Loucy (cell line): ENCODE results near the gene PAGE4.

ENCODE experiments used
- H2AFZ ChIP-seq: fragments of 200-600 bp; sonication (generic); 2 replicates; pipeline ENCODE4 v1.6.0; 2016; ENCODE audit warnings: antibody characterized with exemption, mild to moderate bottlenecking, low read length, moderate library complexity
- H3F3A ChIP-seq: fragments of 200-600 bp; 2 replicates; pipeline ENCODE4 v1.6.0; 2016; ENCODE audit warnings: antibody characterized with exemption, low read depth, mild to moderate bottlenecking
- H3K27me3 ChIP-seq: fragments of 200-600 bp; sonication (generic); 2 replicates; pipeline ENCODE4 v1.6.1; 2014; ENCODE audit warnings: low read length, mild to moderate bottlenecking; ENCODE audit not compliant: insufficient read depth, poor library complexity, severe bottlenecking
- H3K36me3 ChIP-seq: fragments of 200-600 bp; sonication (generic); 2 replicates; pipeline ENCODE4 v1.6.1; 2016; ENCODE audit warnings: low read length; ENCODE audit not compliant: insufficient read depth
- H3K4me1 ChIP-seq: fragments of 200-600 bp; sonication (generic); 2 replicates; pipeline ENCODE4 v1.5.1; 2014; ENCODE audit warnings: low read length, mild to moderate bottlenecking; ENCODE audit not compliant: insufficient read depth, poor library complexity, severe bottlenecking
- H3K4me2 ChIP-seq: fragments of 200-600 bp; sonication (generic); 2 replicates; pipeline ENCODE4 v1.6.0; 2014; ENCODE audit warnings: antibody characterized with exemption, low read length, low read depth, mild to moderate bottlenecking; ENCODE audit not compliant: poor library complexity, severe bottlenecking
- H3K4me3 ChIP-seq: fragments of 200-600 bp; sonication (generic); 2 replicates; pipeline ENCODE4 v1.5.1; 2014; ENCODE audit warnings: low read length, mild to moderate bottlenecking, mixed read lengths; ENCODE audit not compliant: poor library complexity, severe bottlenecking
- H3K79me2 ChIP-seq: fragments of 200-600 bp; sonication (generic); 2 replicates; pipeline ENCODE4 v1.6.1; 2014; ENCODE audit warnings: low read length; ENCODE audit not compliant: insufficient read depth
- H3K9ac ChIP-seq: fragments of 200-600 bp; sonication (generic); 2 replicates; pipeline ENCODE4 v1.6.0; 2014; ENCODE audit warnings: mild to moderate bottlenecking, low read depth, low read length, moderate library complexity; ENCODE audit not compliant: poor library complexity, severe bottlenecking
- H3K9me2 ChIP-seq: fragments of 200-600 bp; sonication (generic); replicated peaks from 2 replicates; pipeline ENCODE4 v1.6.1; 2016; ENCODE audit warnings: low read depth, low read length, mixed read lengths
- H3K9me3 ChIP-seq: fragments of 200-600 bp; sonication (generic); 2 replicates; pipeline ENCODE4 v1.6.1; 2014; ENCODE audit warnings: mild to moderate bottlenecking, antibody characterized with exemption, low read length, low read depth; ENCODE audit not compliant: insufficient read depth
- H4K20me1 ChIP-seq: fragments of 200-600 bp; sonication (generic); 2 replicates; pipeline ENCODE4 v1.6.0; 2014; ENCODE audit warnings: antibody characterized with exemption, low read length, mild to moderate bottlenecking; ENCODE audit not compliant: insufficient read depth, poor library complexity, severe bottlenecking
- EZH2phosphoT487 ChIP-seq: fragments of 200-600 bp; IDR thresholded peaks from 2 replicates; pipeline ENCODE4 v1.6.1; 2018; ENCODE audit warnings: antibody characterized with exemption, mild to moderate bottlenecking, moderate library complexity, borderline replicate concordance
- TF ChIP-seq, protein P1 (sequence below): fragments of 200-600 bp; sonication (generic); conservative IDR thresholded peaks from 2 replicates; pipeline ENCODE4 v1.5.1; 2014; ENCODE audit warnings: mild to moderate bottlenecking, antibody characterized with exemption, low read length

Gene PAGE4

DNA sequence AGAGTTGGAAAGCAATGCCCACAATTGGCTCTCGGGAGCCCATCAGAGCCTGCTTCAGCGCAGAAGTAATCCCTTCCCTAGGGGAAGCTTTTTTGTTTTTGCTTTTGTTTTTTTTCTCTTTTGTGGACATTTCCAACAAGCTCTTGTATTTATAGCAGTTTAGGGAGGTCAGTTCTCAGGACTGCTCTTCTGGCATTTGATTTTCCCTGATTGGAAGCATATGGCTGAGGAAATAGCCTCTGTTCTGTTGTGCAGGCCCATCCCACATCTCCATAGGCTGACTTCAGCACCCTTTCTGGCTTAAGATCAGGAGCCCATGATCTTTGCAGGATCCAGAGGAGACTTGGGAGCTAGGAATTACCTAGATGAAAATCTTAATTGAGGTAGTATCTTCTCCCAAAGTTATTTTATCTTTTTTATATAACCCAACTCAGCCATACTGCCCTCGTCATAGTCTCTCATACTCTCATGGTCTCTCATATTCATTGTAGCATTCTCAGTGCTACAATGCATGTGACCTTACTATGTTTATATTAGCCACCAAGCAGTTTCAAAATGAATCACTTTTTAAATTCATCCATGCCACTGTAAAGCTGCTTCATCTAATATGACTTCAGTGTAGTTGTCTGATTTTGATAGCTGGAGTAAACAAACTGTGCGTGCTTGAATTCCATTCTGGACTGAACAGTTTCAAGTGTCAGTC lies 16.7 kb downstream of the PAGE4 start:
- H3F3A ChIP-seq = no peaks in the 10 kb centered on the region
- H3K4me3 ChIP-seq = no peak overlapping the region
- TF ChIP-seq EZH2phosphoT487 = no peak
- TF ChIP-seq, protein P1, sequence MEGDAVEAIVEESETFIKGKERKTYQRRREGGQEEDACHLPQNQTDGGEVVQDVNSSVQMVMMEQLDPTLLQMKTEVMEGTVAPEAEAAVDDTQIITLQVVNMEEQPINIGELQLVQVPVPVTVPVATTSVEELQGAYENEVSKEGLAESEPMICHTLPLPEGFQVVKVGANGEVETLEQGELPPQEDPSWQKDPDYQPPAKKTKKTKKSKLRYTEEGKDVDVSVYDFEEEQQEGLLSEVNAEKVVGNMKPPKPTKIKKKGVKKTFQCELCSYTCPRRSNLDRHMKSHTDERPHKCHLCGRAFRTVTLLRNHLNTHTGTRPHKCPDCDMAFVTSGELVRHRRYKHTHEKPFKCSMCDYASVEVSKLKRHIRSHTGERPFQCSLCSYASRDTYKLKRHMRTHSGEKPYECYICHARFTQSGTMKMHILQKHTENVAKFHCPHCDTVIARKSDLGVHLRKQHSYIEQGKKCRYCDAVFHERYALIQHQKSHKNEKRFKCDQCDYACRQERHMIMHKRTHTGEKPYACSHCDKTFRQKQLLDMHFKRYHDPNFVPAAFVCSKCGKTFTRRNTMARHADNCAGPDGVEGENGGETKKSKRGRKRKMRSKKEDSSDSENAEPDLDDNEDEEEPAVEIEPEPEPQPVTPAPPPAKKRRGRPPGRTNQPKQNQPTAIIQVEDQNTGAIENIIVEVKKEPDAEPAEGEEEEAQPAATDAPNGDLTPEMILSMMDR = no peak
- no peaks in the 10 kb centered on the region for H3K9me2 ChIP-seq
- H3K27me3 ChIP-seq = no peaks in the 10 kb centered on the region
- H3K9me3 ChIP-seq = no peaks in the 10 kb centered on the region
- no peaks in the 10 kb centered on the region for H3K4me1 ChIP-seq
- no peaks in the 10 kb centered on the region for H3K36me3 ChIP-seq
- H3K79me2 ChIP-seq = no peaks in the 10 kb centered on the region
- no peak overlapping the region for H2AFZ ChIP-seq
- no peak overlapping the region for H3K9ac ChIP-seq
- no peaks in the 10 kb centered on the region for H4K20me1 ChIP-seq
- H3K4me2 ChIP-seq = no peak overlapping the region

DNA sequence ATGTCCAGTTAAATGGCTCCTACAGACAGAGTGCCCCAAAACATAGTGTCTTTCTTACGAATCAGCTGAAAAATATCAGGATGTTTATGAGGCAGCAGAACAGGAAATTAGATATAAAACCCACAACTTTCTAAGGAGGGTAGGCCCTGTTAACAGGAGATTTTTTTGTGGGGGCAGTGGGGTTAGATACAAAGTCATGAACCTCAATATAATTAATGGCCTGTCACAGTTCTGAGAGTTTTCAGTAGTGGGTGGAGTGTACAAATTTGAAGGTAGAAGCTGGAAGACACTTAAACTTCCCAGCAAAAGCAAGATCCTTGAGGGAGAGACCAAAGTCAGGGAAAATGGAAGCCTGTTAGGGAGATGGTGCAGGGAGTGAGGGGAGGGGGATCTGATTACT lies 17.4 kb downstream of the PAGE4 start:
- Histone ChIP-seq H3K27me3 (no peaks in the 10 kb centered on the region), H3K9me2 (no peaks in the 10 kb centered on the region), H4K20me1 (no peaks in the 10 kb centered on the region), H3K79me2 (no peaks in the 10 kb centered on the region), H3K9ac (no peak overlapping the region), H3K4me2 (no peak overlapping the region), H2AFZ (no peak overlapping the region), H3K4me3 (no peak overlapping the region), H3K36me3 (no peaks in the 10 kb centered on the region), H3K4me1 (no peaks in the 10 kb centered on the region), H3F3A (no peaks in the 10 kb centered on the region), H3K9me3 (no peaks in the 10 kb centered on the region)
- TF ChIP-seq, protein P1 = no peak
- no peak for TF ChIP-seq EZH2phosphoT487

DNA sequence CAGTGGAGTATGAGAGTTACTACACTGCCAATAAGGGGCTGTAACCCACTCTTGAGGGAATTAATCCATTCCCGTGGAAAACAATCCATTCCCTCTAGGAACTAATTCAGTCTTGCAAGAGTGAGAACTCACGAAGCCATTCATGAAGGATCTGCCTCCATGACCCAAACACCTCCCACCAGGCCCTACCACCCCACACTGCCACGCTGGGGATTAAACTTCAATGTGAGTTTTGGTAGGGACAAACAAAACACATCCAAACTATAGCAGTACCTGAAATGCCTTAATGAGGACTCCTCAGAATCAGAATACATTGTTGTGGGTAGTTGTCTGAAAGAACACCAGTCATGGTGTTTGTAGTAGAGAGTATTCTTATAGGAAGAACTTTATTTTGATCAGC lies 19.2 kb downstream of the PAGE4 start:
- no peaks in the 10 kb centered on the region for H3K27me3 ChIP-seq
- H4K20me1 ChIP-seq = no peaks in the 10 kb centered on the region
- H3K36me3 ChIP-seq = no peaks in the 10 kb centered on the region
- no peaks in the 10 kb centered on the region for H3K9me3 ChIP-seq
- H3K9ac ChIP-seq = no peak overlapping the region
- no peak overlapping the region for H3K4me2 ChIP-seq
- H3K4me1 ChIP-seq = no peaks in the 10 kb centered on the region
- no peak overlapping the region for H2AFZ ChIP-seq
- H3K4me3 ChIP-seq = no peak overlapping the region
- TF ChIP-seq EZH2phosphoT487 = no peak
- TF ChIP-seq, protein P1 = no peak
- no peaks in the 10 kb centered on the region for H3K79me2 ChIP-seq
- H3F3A ChIP-seq = no peaks in the 10 kb centered on the region
- H3K9me2 ChIP-seq = no peaks in the 10 kb centered on the region
